HEK293T (cell line): ENCODE measurements around the gene ATP8B1.
"Not testable (repeated sequence)": the region's sequence is repeated elsewhere in the genome, so short reads cannot be mapped to it uniquely, and the experiment has no call there.

Experiments used
- CTCF ChIA-PET: fragments of 350-600 bp; formaldehyde crosslinking; extraction: SDS; loops from one replicate; lab custom pipeline; 2021; ENCODE audit warnings: antibody characterized with exemption, inconsistent platforms; lab: Yijun Ruan, JAX
- POLR2A ChIA-PET: fragments of 350-600 bp; formaldehyde crosslinking; extraction: SDS; loops from one replicate; lab custom pipeline; 2020; ENCODE audit warnings: antibody characterized with exemption, inconsistent platforms; lab: Yijun Ruan, JAX
- DNase-seq: peaks from one replicate; pipeline ENCODE4 v3.0.0; 2012; ENCODE audit warnings: mixed read lengths; ENCODE audit errors: extremely low spot score
- ARNT ChIP-seq: fragments of 450-650 bp; IDR thresholded peaks from 2 replicates; pipeline ENCODE4 v1.6.1; 2017; ENCODE audit warnings: mild to moderate bottlenecking
- BHLHE40 ChIP-seq: fragments of 450-650 bp; IDR thresholded peaks from 2 replicates; pipeline ENCODE4 v1.6.1; 2016; ENCODE audit warnings: mild to moderate bottlenecking, moderate library complexity, borderline replicate concordance
- CTBP1 ChIP-seq: fragments of 450-650 bp; IDR thresholded peaks from 2 replicates; pipeline ENCODE4 v1.6.1; 2016; ENCODE audit warnings: borderline replicate concordance
- ELF4 ChIP-seq: fragments of 450-650 bp; IDR thresholded peaks from 2 replicates; pipeline ENCODE4 v1.6.1; 2017; ENCODE audit warnings: antibody characterized with exemption
- FOXA1 ChIP-seq: fragments of 450-650 bp; IDR thresholded peaks from 2 replicates; pipeline ENCODE4 v1.6.1; 2016; ENCODE audit warnings: mild to moderate bottlenecking
- FOXK2 ChIP-seq: fragments of 450-650 bp; IDR thresholded peaks from 2 replicates; pipeline ENCODE4 v1.6.1; 2016; ENCODE audit warnings: mild to moderate bottlenecking
- FOXM1 ChIP-seq: fragments of 450-650 bp; IDR thresholded peaks from 2 replicates; pipeline ENCODE4 v1.6.1; 2017; ENCODE audit warnings: mild to moderate bottlenecking, borderline replicate concordance
- HDGF ChIP-seq: fragments of 450-650 bp; IDR thresholded peaks from 2 replicates; pipeline ENCODE4 v1.6.1; 2017; ENCODE audit warnings: antibody characterized with exemption, borderline replicate concordance
- L3MBTL2 ChIP-seq: fragments of 450-650 bp; conservative IDR thresholded peaks from 2 replicates; pipeline ENCODE4 v1.6.1; 2016; ENCODE audit warnings: mild to moderate bottlenecking
- LEF1 ChIP-seq: fragments of 450-650 bp; IDR thresholded peaks from 2 replicates; pipeline ENCODE4 v1.6.1; 2017; ENCODE audit warnings: mild to moderate bottlenecking, borderline replicate concordance
- NFRKB ChIP-seq: fragments of 450-650 bp; IDR thresholded peaks from 2 replicates; pipeline ENCODE4 v1.6.1; 2016; ENCODE audit warnings: mild to moderate bottlenecking, moderate library complexity
- SP1 ChIP-seq: fragments of 450-650 bp; IDR thresholded peaks from 2 replicates; pipeline ENCODE4 v1.6.1; 2017
- SUZ12 ChIP-seq: fragments of 450-650 bp; IDR thresholded peaks from 2 replicates; pipeline ENCODE4 v1.6.1; 2016; ENCODE audit warnings: mild to moderate bottlenecking
- TARDBP ChIP-seq: fragments of 450-650 bp; IDR thresholded peaks from 2 replicates; pipeline ENCODE4 v1.6.1; 2016
- ZNF384 ChIP-seq: fragments of 450-650 bp; IDR thresholded peaks from 2 replicates; pipeline ENCODE4 v1.6.1; 2016
- TF ChIP-seq, protein P1 (sequence below): fragments of 450-650 bp; IDR thresholded peaks from 2 replicates; pipeline ENCODE4 v1.6.1; 2016

The ATP8B1 gene

DNA sequence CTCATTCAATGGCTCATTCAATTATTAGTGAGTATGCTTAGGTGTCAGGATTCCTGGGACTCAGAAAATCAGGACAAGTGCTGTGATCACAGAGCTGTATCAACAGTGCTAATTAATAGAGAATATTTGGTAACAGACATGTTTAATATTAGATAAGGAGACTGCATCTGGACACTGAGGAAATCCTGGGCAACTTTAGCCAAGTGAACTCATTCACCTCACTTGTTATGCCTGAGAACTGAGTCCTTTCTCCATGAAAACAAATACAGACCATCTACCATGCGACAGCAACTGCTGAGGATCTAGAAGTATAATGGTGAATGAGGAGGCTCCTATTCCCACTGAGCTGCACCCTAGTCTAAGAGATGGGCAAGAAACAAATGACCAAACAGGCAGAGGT lies 23.1 kb upstream of the ATP8B1 start:
- ChIA-PET POLR2A (no interaction called here), CTCF (no interaction called here)
- no peak for TF ChIP-seq ARNT
- TF ChIP-seq BHLHE40, result no peak
- TF ChIP-seq SUZ12, result no peak
- TF ChIP-seq CTBP1, result no peak
- TF ChIP-seq LEF1, result no peak
- no peak for TF ChIP-seq SP1
- no peak for TF ChIP-seq HDGF
- TF ChIP-seq FOXM1, result no peak
- no peak for TF ChIP-seq ZNF384
- TF ChIP-seq, protein P1, sequence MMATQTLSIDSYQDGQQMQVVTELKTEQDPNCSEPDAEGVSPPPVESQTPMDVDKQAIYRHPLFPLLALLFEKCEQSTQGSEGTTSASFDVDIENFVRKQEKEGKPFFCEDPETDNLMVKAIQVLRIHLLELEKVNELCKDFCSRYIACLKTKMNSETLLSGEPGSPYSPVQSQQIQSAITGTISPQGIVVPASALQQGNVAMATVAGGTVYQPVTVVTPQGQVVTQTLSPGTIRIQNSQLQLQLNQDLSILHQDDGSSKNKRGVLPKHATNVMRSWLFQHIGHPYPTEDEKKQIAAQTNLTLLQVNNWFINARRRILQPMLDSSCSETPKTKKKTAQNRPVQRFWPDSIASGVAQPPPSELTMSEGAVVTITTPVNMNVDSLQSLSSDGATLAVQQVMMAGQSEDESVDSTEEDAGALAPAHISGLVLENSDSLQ, result no peak
- no peak for TF ChIP-seq FOXK2
- no peak for TF ChIP-seq L3MBTL2
- TF ChIP-seq NFRKB, result no peak
- no peak for TF ChIP-seq FOXA1
- no peak for TF ChIP-seq ELF4
- no peak for TF ChIP-seq TARDBP
- no peak for DNase-seq

GRCh38 chr18:57820583-57820982 lies 17.5 kb upstream of the ATP8B1 start:
- POLR2A ChIA-PET, CTCF ChIA-PET: not testable (repeated sequence)

GRCh38 chr18:57819671-57820460 lies 16.8 kb upstream of the ATP8B1 start:
- POLR2A ChIA-PET, result no interaction called here
- peak; percentile 33 for DNase-seq
- TF ChIP-seq TARDBP, result no peak
- no peak for TF ChIP-seq FOXK2
- TF ChIP-seq LEF1, result no peak
- no peak for TF ChIP-seq ELF4
- peak; percentile 49 for TF ChIP-seq ZNF384
- no peak for TF ChIP-seq BHLHE40
- CTCF ChIA-PET, result interaction anchor here (0.6 kb wide), 1 partner anchor 150 kb away, joined by 4 read pairs; no protein-coding TSS in a partner anchor

More at GRCh38 chr18:57820583-57820982, 17.5 kb upstream of the ATP8B1 start:
- not testable (repeated sequence) for DNase-seq

DNA sequence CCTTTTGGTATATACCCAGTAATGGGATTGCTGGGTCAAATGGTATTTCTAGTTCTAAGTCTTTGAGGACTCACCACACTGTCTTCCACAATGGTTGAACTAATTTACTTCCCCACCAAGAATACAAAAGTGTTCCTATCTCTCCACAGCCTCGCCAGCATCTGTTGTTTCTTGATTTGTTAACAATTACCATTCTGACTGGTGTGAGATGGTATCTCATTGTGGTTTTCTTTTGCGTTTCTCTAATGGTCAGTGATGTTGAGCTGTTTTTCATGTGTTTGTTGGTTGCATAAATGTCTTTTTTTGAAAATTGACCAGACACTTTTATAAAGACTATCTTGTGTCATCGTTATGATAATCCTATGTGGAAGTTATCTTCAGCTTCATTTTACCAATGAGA lies 16.0 kb upstream of the ATP8B1 start:
- POLR2A ChIA-PET, result no interaction called here
- TF ChIP-seq FOXK2 (no peak), ZNF384 (no peak), CTBP1 (no peak), HDGF (no peak), SUZ12 (no peak), FOXM1 (no peak), NFRKB (no peak), ARNT (no peak), TARDBP (no peak), BHLHE40 (no peak), SP1 (no peak), LEF1 (no peak)
- CTCF ChIA-PET, result no interaction called here
- no peak for DNase-seq

DNA sequence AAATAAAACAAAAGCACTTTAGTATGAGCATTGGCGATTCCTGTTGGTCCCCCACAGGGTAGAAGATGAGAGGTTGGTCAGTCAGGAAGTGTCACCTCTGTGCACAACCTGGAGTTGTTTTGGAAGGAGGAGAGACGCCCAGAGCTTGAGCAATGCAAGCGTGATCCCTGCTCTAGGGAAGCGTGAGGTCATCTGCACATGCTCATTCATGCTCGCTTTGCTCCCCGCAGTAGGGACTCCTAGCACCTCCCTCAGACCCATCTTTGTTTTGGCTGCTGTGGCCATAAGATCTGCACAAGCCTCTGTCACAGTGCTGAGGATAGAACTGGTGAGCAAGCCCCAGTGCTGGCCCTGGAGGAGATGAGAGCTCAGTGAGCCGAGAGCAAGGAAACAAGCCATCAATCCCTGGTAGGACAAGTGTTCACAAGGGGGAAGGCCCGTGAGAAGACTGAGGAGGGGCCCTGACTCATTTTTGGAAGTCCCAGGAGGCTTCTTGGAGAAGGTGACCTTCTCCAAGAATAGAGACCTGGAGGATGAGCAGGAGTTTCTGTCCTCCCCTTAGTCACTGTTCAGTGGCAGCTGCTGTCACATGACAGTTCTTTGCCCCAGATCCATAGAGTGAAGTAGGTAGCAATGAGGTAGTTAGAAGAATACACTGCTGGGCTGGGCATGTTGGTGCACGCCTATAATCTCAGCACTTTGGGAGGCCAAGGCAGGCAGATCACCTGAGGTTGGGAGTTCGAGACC lies 13.3 kb upstream of the ATP8B1 start:
- CTCF ChIA-PET, result no interaction called here

GRCh38 chr18:57814555-57814954 lies 11.4 kb upstream of the ATP8B1 start:
- TF ChIP-seq FOXM1 (no peak), ZNF384 (no peak), LEF1 (no peak), BHLHE40 (no peak), ARNT (no peak), FOXK2 (no peak), SUZ12 (no peak), SP1 (no peak), NFRKB (no peak), TARDBP (no peak), ELF4 (no peak)
- ChIA-PET POLR2A (no interaction called here), CTCF (no interaction called here)
- no peak for DNase-seq

More for the DNA sequence above, 13.3 kb upstream of the ATP8B1 start:
- DNase-seq, result no peak
- POLR2A ChIA-PET, result no interaction called here
- TF ChIP-seq HDGF, result no peak
- TF ChIP-seq FOXK2, result no peak
- TF ChIP-seq ARNT, result no peak
- TF ChIP-seq ELF4, result no peak
- no peak for TF ChIP-seq CTBP1
- no peak for TF ChIP-seq LEF1
- no peak for TF ChIP-seq TARDBP
- TF ChIP-seq ZNF384, result no peak
- no peak for TF ChIP-seq SP1
- no peak for TF ChIP-seq SUZ12
- TF ChIP-seq, protein P1, result no peak
- no peak for TF ChIP-seq FOXM1
- TF ChIP-seq NFRKB, result no peak
- no peak for TF ChIP-seq BHLHE40
- TF ChIP-seq FOXA1, result no peak
- no peak for TF ChIP-seq L3MBTL2

- CTCF ChIA-PET, result no interaction called here
- TF ChIP-seq FOXA1, result no peak
- TF ChIP-seq SUZ12, result no peak
- no peak for TF ChIP-seq TARDBP
- no peak for TF ChIP-seq L3MBTL2
- no peak for TF ChIP-seq ARNT
- TF ChIP-seq ELF4, result no peak
- TF ChIP-seq BHLHE40, result no peak
- TF ChIP-seq HDGF, result no peak
- no peak for TF ChIP-seq LEF1
- TF ChIP-seq CTBP1, result no peak
- POLR2A ChIA-PET, result no interaction called here
- no peak for DNase-seq
Observed at GRCh38 chr18:57813245-57813644, 10.1 kb upstream of the ATP8B1 start.
